K562 (cell line): ENCODE data around the gene TMEM184A. TPM values are rescaled to one million over a fixed set of nuclear protein-coding genes. Genes with fewer than 3 reads are reported as not detected.

Source experiments
- CC2D1A ChIP-seq: fragments of 450-650 bp; IDR thresholded peaks from 2 replicates; pipeline ENCODE4 v1.6.1; 2017; ENCODE audit warnings: mild to moderate bottlenecking
- E2F8 ChIP-seq: fragments of 450-650 bp; IDR thresholded peaks from 2 replicates; pipeline ENCODE4 v1.7.1; 2018; ENCODE audit warnings: mild to moderate bottlenecking, low read depth; ENCODE audit not compliant: partially characterized antibody
- FIP1L1 ChIP-seq: fragments of 200-400 bp; formaldehyde crosslinking; IDR thresholded peaks from 2 replicates; pipeline ENCODE4 v1.6.1; 2018; ENCODE audit warnings: mild to moderate bottlenecking, low read depth, low read length; ENCODE audit not compliant: poor library complexity, severe bottlenecking
- MAFG ChIP-seq: fragments of 450-650 bp; conservative IDR thresholded peaks from 2 replicates; pipeline ENCODE4 v1.6.1; 2016; ENCODE audit warnings: missing genetic modification characterization, missing compliant biosample characterization
- NR1H2 ChIP-seq: sonication (generic); formaldehyde crosslinking; IDR thresholded peaks from 2 replicates; pipeline ENCODE4 v1.4.0; 2020; ENCODE audit warnings: mild to moderate bottlenecking, missing genetic modification reagents
- PBX2 ChIP-seq, 2 experiments: IDR thresholded peaks in 1 of 2; conservative IDR thresholded peaks in 1 of 2; 2 replicates each; pipeline ENCODE4 v1.6.1; 2016; ENCODE audit warnings: low read depth in 2 of 2, mild to moderate bottlenecking in 1 of 2, missing compliant biosample characterization in 1 of 2, missing genetic modification characterization in 1 of 2, moderate library complexity in 1 of 2
- SREBF2 ChIP-seq: sonication (generic); formaldehyde crosslinking; IDR thresholded peaks from 2 replicates; pipeline ENCODE4 v1.4.0; 2020; ENCODE audit warnings: mild to moderate bottlenecking, missing genetic modification reagents
- polyA plus RNA-seq, 8 experiments: library from polyadenylated mRNA; depleted of rRNA in 4 of 8; stranded (reverse) in 5 of 8; unstranded in 3 of 8; fragments of >200 nt; fragmentation: Nextera tagmentation in 2 of 8; fragmentation: Illumina TruSeq in 1 of 8; extraction: Ambion mirVana in 2 of 8; extraction: Trizol in 1 of 8; gene quantifications; 2 replicates each; pipeline versions ENCODE4 v1.2.1 to v1.2.3, GENCODE V29; 2011 to 2014; ENCODE audit warnings: inconsistent platforms in 1 of 8, missing spikeins in 1 of 8
- total RNA-seq, 7 experiments: library from RNA; depleted of rRNA in 6 of 7; stranded (reverse); fragments of >200 nt in 6 of 7; fragmentation: Illumina TruSeq in 2 of 7; extraction: Trizol in 2 of 7; gene quantifications; 2 replicates each; pipeline versions ENCODE4 v1.2.1 to v1.2.3, GENCODE V29; 2011 to 2021; ENCODE audit warnings: low replicate concordance in 1 of 7

The TMEM184A gene
- total and polyA plus RNA-seq, 9 of the 15 experiments (the other 6 are each of a cell fraction or from before 2014, with no cell fraction given) = 0.10 to 0.18 (median 0.11) TPM; not detected in 6

GRCh38 chr7:1514995-1515401 is 41.0 kb downstream of the TMEM184A start (continued):
- TF ChIP-seq E2F8 (no peak), MAFG (peak; percentile 71), PBX2 (CRISPR knock-in tag; IDR thresholded peaks at IDR 0.05; ENCODE audit: low read depth) (no peak), PBX2 (tag; conservative IDR thresholded peaks at IDR 0.05; ENCODE audit: low read depth) (0 out of 2 replicates have a peak, but pooled peaks have one; percentile 20), NR1H2 (CRISPR knock-in tag) (no peak), CC2D1A (no peak), FIP1L1 (no peak), SREBF2 (CRISPR knock-in tag) (no peak)
- TF ChIP-seq, all 486 proteins: peak for 7
